Fibroblast of lung (primary cell): ENCODE results near the gene FCER1G. TPM values are rescaled to one million over a fixed set of nuclear protein-coding genes. Genes with fewer than 3 reads are reported as not detected.
A peak's percentile ranks its signal among the peaks of the same experiment; 100 is the strongest.

Experiments
- DNase-seq, 2 donors: peaks; one replicate each; pipeline versions ENCODE4 v3.0.0 to v3.0.0-alpha.2; 2010; ENCODE audit warnings: low read depth in 2 of 2
- H2AFZ ChIP-seq: 2 replicates; pipeline ENCODE4 v1.5.1; 2012; ENCODE audit warnings: low read length, control low read depth, inconsistent platforms
- H3K27ac ChIP-seq: 2 replicates; pipeline ENCODE4 v1.5.1; 2011; ENCODE audit warnings: low read length, control low read depth; ENCODE audit not compliant: insufficient read depth
- H3K27me3 ChIP-seq: 2 replicates; pipeline ENCODE4 v1.5.1; 2011; ENCODE audit warnings: mild to moderate bottlenecking, low read length; ENCODE audit not compliant: control insufficient read depth, insufficient read depth
- H3K36me3 ChIP-seq: 2 replicates; pipeline ENCODE4 v1.5.1; 2011; ENCODE audit warnings: low read length; ENCODE audit not compliant: control insufficient read depth, insufficient read depth
- H3K4me1 ChIP-seq: 2 replicates; pipeline ENCODE4 v1.5.1; 2011; ENCODE audit warnings: low read length; ENCODE audit not compliant: control insufficient read depth, insufficient read depth; ENCODE audit errors: extremely low read depth
- H3K4me2 ChIP-seq: 2 replicates; pipeline ENCODE4 v1.5.1; 2011; ENCODE audit warnings: low read length, control low read depth; ENCODE audit not compliant: insufficient read depth; ENCODE audit errors: extremely low read depth
- H3K4me3 ChIP-seq, 4 experiments: fragments of 200-600 bp in 1 of 4; sonication (generic) in 1 of 4; replicated peaks in 1 of 4; 2 replicates each; pipeline ENCODE4 v1.5.1; 2011 to 2016; ENCODE audit warnings: low read length in 4 of 4, low read depth in 3 of 4, mild to moderate bottlenecking in 3 of 4, control low read depth in 2 of 4, inconsistent platforms in 1 of 4, mixed read lengths in 1 of 4; ENCODE audit not compliant: insufficient read depth in 1 of 4; ENCODE audit errors: control extremely low read depth in 1 of 4
- H3K79me2 ChIP-seq: 2 replicates; pipeline ENCODE4 v1.5.1; 2012; ENCODE audit warnings: mild to moderate bottlenecking, low read length, inconsistent platforms; ENCODE audit not compliant: control insufficient read depth, insufficient read depth
- H3K9ac ChIP-seq: 2 replicates; pipeline ENCODE4 v1.5.1; 2011; ENCODE audit warnings: mild to moderate bottlenecking, low read length, control low read depth; ENCODE audit not compliant: insufficient read depth
- H3K9me3 ChIP-seq: 2 replicates; pipeline ENCODE4 v1.5.1; 2012; ENCODE audit warnings: low read depth, low read length; ENCODE audit not compliant: control insufficient read depth, insufficient read depth
- H4K20me1 ChIP-seq: 2 replicates; pipeline ENCODE4 v1.5.1; 2011; ENCODE audit warnings: low read length; ENCODE audit not compliant: control insufficient read depth, insufficient read depth; ENCODE audit errors: extremely low read depth
- CTCF ChIP-seq, 2 donors: IDR thresholded peaks in 1 of 2; conservative IDR thresholded peaks in 1 of 2; 1 replicate in 1 of 2; 2 replicates in 1 of 2; pipeline ENCODE4 v1.5.1; 2011 to 2012; ENCODE audit warnings: low read length in 2 of 2, control low read depth in 1 of 2, inconsistent platforms in 1 of 2, low read depth in 1 of 2, mild to moderate bottlenecking in 1 of 2
- EZH2 ChIP-seq: IDR thresholded peaks from 2 replicates; pipeline ENCODE4 v1.5.1; 2012; ENCODE audit warnings: low read length, control low read depth, mild to moderate bottlenecking; ENCODE audit errors: missing control alignments
- polyA plus RNA-seq, 2 donors: library from polyadenylated mRNA; depleted of rRNA in 1 of 2; stranded (reverse) in 1 of 2; unstranded in 1 of 2; fragments of >200 nt; gene quantifications; 2 replicates each; pipeline ENCODE4 v1.2.1, GENCODE V29; 2011 to 2012; ENCODE audit warnings: missing spikeins in 1 of 2
- total RNA-seq: library from RNA; depleted of rRNA; stranded (reverse); fragments of >200 nt; gene quantifications from 2 replicates; pipeline ENCODE4 v1.2.1, GENCODE V29; 2014

The FCER1G gene
- total and polyA plus RNA-seq, 2 donors (not counting 1 experiment from before 2014, with no cell fraction given) = 0.85 TPM; not detected in 1

- H3K9me3 ChIP-seq = no peaks in the 10 kb centered on the region
- DNase-seq = no peak
- H3K4me2 ChIP-seq = no peak overlapping the region
- no peaks in the 10 kb centered on the region for H4K20me1 ChIP-seq
- peaks cover 16% of the 10 kb centered on the region for H3K36me3 ChIP-seq
- peaks cover 9% of the 10 kb centered on the region for H3K4me1 ChIP-seq
- H2AFZ ChIP-seq = no peak overlapping the region
- no peak overlapping the region for H3K9ac ChIP-seq
- no peak for TF ChIP-seq EZH2
- TF ChIP-seq CTCF (conservative IDR thresholded peaks at IDR 0.05 in 1 of 2, IDR thresholded peaks at IDR 0.05 in 1 of 2; ENCODE audit: low read depth in 1 of 2, low read length in 2 of 2) = no peak
- no peak overlapping the region for H3K27ac ChIP-seq
- H3K79me2 ChIP-seq = peaks cover 4% of the 10 kb centered on the region
- no peak overlapping the region for H3K4me3 ChIP-seq
- no peaks in the 10 kb centered on the region for H3K27me3 ChIP-seq
Observed at GRCh38 chr1:161191971-161192370, 23.1 kb upstream of the FCER1G start.

- H2AFZ ChIP-seq = no peak overlapping the region
- no peaks in the 10 kb centered on the region for H3K27me3 ChIP-seq
- peak; percentile 47 to 76 for DNase-seq
- no peaks in the 10 kb centered on the region for H3K9me3 ChIP-seq
- H3K79me2 ChIP-seq = peaks cover 7% of the 10 kb centered on the region
- TF ChIP-seq CTCF (conservative IDR thresholded peaks at IDR 0.05 in 1 of 2, IDR thresholded peaks at IDR 0.05 in 1 of 2; ENCODE audit: low read depth in 1 of 2, low read length in 2 of 2) (peak; percentile 82 to 94), EZH2 (no peak)
- no peak overlapping the region for H3K9ac ChIP-seq
- no peak overlapping the region for H3K27ac ChIP-seq
- no peak overlapping the region for H3K4me2 ChIP-seq
- H3K4me1 ChIP-seq = peaks cover 16% of the 10 kb centered on the region
- H3K36me3 ChIP-seq = peaks cover 16% of the 10 kb centered on the region
- H4K20me1 ChIP-seq = no peaks in the 10 kb centered on the region
- no peak overlapping the region for H3K4me3 ChIP-seq
Observed at GRCh38 chr1:161192476-161193465, 22.3 kb upstream of the FCER1G start.

DNA sequence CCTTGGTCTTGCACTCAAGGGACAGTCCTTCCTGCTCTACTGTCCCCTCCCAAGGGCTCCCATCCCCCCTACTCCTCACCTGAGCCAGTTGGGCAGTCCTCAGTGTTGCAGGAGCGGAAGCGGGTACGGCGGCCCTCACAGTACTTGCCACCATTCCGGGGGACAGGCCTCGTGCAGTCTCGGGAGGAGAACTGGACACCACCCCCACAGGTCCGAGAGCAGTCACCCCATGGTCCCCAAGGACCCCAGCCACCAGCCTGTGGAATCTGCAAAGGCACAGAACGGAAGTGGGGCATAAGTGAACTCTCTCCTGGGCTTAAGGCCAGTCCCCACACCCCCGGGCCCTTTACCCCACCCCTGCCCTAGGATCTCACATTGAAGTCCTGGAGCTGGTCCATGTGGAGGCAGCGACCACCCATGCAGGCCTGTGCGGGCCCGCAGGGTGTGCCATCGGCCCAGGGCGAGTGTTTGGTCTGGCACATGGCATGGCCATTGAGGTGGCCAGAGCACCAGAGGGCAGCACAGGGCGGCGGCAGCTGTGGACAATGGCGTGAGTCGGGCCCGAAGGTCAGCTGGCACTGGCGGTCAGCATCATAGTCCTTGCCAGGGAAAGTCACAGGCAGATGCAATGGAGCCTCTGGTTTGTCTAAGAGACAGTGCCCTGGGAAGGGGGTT lies 21.4 kb upstream of the FCER1G start:
- no peak for TF ChIP-seq EZH2
- no peak for TF ChIP-seq CTCF (conservative IDR thresholded peaks at IDR 0.05 in 1 of 2, IDR thresholded peaks at IDR 0.05 in 1 of 2; ENCODE audit: low read depth in 1 of 2, low read length in 2 of 2)
- Histone ChIP-seq H3K36me3 (peaks cover 16% of the 10 kb centered on the region), H3K9ac (no peak overlapping the region), H3K27me3 (no peaks in the 10 kb centered on the region), H3K4me3 (no peak overlapping the region), H2AFZ (no peak overlapping the region), H4K20me1 (no peaks in the 10 kb centered on the region), H3K27ac (no peak overlapping the region), H3K79me2 (peaks cover 10% of the 10 kb centered on the region), H3K4me1 (peaks cover 24% of the 10 kb centered on the region), H3K9me3 (no peaks in the 10 kb centered on the region), H3K4me2 (no peak overlapping the region)
- DNase-seq = no peak
